HG02759 (cell line): ENCODE results near the gene MED27.
A peak's percentile ranks its signal among the peaks of the same experiment; 100 is the strongest.

Experiments used
- ATAC-seq: cut with Tn5 transposase; IDR thresholded peaks from one replicate; pipeline ENCODE4 v1.9.1; 2021; ENCODE audit warnings: mild to moderate bottlenecking, moderate library complexity; ENCODE audit not compliant: unreplicated experiment

Gene MED27

DNA sequence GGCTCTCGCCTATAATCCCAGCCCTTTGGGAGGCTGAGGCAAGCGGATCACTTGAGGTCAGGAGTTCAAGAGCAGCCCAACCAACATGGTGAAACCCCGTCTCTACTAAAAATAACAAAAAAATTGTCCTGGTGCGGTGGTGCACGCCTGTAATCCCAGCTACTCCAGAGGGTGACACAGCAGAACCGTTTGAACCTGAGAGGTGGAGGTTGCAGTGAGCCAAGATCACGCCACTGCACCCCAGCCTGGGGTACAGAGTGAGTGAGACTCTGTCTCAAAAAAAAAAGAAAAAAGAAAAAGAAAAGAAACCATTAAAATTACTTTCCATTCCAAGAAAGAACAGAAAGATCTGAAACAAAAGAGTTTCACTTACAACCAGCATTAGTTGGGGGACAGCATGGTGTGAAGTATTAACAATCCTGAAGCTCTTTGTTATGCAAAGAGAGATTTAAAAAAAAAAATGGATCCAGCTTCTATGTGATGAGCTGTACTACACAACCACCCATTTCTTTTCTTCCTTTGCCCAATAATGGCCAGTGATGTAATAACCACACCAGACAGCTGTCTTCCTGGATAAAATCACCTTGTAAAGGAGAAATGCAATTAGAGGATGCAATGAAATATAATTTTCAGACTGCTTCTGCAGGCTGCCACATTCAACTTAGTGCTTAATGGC, 76.9 kb downstream of the MED27 start:
- ATAC-seq: no peak

DNA sequence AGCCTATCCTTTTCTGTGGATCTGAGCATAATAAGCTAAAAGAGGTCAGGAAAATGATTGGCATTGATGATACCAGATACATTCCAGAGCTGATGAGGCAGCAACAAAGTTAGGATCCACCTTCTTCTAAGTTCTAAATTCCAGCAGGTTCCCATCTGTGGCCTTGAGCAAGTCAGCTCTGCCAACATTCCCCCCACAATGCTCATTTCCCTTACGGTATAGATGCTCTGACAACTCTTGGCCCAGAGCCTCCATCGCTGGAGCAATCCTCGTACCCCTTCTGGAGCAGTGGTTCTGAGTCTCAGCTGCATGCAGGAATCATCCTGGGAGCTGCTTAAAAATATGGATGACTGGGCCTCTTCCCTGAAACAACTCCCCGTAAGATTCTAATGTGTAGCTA, 78.1 kb downstream of the MED27 start:
- ATAC-seq: no peak

DNA sequence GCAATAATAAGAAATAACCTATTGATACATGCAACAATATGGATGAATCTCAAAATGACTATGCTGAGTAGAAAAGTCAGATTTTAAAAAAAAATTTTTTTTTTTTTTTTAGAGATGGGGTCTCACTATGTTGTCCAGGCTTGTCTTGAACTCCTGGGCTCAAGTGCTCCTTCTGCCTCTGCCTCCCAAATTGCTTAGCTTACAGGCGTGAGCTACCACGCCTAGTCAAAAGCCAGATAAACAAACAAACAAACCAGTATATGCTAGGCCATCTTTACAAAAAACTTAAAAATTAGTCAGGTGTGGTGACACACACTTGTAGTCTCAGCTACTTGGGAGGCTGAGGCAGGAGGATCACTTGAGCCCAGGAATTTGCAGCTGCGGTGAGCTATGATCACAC, 79.0 kb downstream of the MED27 start:
- no peak for ATAC-seq

DNA sequence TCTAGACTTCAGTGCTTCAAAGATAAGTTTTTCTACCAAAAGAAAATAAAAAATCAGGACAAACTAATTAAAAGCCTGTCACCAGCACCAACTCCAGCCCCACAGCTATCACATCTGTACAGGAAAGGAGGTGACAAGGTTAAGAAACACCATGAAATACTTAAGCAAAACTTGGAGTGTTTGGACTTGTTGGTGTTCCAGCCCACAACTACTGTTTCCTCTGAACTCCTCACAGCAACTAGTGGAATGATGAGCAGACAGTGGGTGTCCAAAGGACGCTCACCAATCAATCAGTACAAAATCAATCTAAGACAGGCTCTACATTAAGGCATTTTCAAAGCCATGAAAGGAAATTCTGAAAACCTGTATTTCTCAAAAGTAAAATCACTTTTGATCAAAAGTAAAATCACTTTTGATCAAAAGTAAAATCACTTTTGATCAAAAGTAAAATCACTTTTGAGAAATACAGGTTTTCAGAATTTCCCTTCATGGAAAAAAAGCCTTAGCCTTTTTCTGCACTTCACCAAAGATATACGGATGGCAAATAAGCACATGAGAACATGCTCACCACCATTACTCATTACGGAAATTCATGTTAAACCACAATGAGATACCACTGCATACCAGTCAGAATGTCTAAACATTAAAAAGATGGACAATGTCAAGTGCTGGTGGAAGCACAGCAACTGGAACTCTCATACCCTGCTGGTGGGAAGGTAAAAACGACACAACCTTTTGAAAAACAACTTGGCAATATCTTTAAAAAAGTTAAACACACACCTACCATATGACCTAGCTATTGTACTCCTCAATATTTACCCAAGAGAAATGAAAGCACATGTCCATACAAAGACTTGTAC, 79.7 kb downstream of the MED27 start:
- ATAC-seq: no peak

DNA sequence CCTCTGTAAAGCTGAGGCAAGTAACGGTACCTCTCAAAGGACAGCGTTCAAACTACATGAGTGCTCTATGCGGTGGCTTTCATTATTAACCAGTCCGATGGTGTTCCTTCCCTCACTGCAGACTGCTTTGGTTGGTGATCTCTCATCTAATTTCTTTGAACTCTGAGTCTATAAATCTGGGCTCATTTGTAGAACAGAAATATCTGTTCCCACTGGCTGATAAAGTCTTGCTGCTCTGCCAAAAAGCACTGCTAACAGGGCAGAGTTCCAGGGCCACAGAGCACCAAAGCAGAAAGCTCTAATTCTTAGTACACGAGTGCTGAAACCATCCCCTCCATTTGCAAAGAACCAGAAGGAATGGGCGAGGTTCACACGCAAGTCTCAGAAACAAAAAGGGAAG, 81.9 kb downstream of the MED27 start:
- ATAC-seq: no peak

DNA sequence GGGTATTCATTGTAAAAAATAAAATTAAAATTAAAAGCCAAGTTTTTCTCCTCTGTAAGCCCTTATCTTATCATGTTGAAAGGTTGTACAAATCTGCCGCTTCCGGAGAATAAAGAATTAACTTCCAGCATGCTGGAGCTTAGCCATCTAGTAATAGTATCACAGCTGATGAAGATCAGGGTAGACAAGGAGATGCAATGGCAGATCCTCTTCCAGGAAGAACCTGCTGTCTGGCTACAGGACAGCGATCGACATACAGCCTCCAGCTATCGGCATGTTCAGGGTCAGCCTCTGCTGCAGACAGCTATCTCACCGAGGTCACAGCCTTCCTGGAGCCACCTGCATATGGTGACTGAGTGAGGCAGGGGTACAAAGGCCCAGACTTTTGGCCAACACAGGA, 82.6 kb downstream of the MED27 start:
- no peak for ATAC-seq

DNA sequence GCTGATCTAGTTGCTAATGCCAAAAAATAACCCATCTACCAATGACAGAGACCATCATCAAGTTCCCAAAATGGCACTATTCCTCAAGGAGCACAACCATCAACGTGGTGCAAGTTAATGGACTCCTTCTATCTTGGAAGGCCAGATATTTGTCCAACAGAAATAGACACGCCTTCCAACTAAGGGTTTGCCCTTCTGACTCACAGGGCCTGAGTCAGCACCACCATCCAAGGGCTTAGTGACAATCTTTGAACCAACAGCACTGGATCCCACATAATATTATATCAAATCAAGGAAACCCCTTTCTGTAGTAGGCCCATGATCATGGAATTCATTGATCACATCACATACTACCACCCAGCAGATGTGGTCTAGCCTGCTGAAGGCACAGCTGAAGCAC, 84.3 kb downstream of the MED27 start:
- no peak for ATAC-seq

DNA sequence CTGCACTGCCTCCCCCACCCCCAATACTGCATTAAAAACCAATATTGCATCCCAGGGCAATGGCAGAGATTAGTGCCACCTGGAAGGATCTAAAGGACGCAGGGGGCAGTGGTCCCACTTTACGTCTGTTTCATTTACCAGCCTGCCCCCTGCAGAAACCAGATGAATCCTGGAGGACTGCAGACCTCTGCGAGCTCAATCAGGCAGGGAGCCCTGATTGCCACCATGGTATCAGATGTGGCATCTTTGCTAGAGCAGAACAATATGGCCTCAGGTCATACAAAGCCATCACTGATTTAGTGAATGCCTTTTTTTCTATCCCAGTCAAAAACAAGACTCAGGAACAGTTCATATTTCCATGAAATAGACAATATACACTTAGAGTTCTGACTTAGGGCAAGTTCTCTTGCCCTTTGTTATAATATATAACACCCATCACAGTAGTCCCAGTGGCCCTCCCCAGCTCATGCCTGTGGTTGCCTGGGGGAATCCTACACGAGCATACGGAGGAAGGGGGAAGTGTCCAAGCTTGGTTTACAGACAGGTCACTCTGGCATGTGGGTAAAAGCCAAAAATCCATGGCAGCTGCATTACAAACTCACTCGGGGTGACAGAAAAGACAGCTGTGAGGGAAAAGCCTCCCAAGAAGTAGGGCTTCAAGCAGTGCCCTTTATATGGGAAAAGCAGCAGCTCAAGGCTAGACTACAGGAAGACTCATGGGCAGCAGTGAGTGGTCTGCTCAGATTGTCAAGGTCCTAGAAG, 85.1 kb downstream of the MED27 start:
- ATAC-seq: no peak

DNA sequence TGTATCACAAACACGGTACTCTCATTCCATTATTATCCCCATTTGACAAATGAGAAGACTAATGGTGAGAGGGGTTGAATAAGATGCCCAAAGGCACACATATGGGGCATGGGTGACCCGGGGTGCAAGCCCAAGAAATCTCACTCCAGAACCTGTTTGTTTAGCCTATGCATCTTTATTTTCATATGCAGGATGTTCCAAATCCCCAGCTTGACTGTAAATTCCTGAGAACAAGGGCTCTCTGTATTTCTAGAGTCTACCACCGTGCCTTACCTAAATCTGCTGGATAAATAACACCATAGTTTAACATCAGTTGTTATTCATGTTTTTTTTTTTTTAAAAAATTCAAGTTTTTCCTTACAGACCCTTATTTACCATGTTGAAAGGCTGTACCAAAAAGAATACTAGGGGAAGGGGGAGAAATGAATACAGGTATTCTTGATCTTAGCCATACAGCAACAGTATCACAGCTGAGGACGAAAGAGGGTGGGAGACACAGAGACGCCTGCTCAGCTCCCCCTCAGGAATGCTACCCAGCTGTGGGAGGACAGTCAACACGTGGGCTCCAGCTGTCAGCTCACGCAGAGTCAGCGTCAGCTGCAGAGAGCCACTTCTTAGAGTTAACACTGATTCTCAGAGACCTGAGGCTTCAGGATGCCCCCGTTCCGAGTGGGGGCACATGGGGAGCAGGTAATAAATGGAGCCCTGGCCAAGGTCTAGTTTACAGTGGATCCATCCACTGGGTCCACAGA, 86.6 kb downstream of the MED27 start:
- ATAC-seq: no peak

DNA sequence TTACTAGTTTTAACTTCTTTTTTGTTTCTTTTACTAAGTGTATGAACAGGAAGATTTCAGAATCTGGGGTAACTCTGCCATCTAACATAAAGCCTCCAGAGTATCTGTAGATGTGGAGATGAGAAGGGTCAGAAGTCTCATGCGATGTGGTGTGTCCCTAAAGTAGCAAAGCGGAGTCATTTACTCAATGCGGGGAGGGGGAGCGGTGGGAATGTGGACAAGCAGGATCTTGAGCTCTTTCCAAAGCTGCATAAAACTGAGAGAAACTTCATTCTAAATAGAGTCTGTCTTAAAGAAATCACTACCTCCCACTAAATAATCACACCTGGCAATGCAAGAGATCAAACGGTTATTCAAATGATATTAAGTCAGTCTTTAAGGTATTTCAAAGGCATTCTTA, 92.4 kb downstream of the MED27 start:
- ATAC-seq: no peak

DNA sequence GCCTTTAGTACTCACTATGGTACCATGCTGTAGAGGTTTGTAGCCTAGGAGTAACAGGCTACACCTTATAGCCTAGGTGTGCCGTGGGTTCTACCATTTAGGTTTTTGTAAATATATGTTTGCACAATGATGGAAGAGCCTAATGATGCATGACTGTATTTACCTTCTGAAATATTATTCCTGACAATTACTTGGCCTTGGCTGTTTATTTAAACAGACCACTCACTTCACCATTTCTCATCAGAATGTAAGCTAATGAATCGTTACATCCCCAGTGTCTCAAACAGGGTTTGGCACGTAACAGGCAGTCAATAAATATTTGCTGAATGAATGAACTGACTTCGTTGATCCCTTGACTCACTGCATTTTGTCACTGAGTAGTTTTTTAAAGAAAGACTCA, 93.1 kb downstream of the MED27 start:
- ATAC-seq: no peak

DNA sequence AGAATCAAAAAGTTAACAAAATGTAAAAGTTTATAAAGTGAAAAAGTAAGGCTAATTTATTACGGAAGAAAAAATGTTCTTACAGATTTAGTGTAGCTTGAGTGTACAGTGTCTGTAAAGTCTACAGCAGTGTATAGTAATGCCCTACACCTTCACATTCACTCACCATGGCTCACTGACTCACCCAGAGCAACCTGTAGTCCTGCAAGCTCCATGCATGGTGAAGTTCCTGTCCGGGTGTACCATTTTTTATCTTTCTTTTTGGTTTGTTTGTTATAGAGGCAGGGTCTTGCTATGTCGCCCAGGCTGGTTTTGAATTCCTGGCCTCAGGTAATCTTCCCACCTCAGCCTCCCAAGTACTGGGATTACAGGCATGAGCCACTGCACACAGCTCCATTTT, 93.6 kb downstream of the MED27 start:
- no peak for ATAC-seq

DNA sequence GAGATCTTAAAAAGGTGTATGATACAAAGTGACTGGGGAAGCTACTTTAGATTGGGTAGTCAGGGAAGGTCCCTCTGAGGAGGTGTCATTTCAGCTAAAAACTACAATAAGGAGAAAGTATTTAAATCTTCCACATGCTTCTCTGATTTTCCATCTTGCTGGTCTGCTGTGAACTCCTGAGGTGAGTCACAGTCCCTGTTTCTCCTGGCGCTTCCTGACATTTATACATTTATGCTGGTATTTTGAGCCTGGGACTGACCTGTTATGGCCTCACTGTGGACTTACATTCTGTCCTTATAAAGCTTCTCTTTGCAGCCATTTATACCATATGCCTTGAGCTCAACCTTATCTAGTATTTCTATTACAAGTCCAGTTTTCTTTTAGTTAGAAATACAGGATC, 95.1 kb downstream of the MED27 start:
- ATAC-seq: no peak

DNA sequence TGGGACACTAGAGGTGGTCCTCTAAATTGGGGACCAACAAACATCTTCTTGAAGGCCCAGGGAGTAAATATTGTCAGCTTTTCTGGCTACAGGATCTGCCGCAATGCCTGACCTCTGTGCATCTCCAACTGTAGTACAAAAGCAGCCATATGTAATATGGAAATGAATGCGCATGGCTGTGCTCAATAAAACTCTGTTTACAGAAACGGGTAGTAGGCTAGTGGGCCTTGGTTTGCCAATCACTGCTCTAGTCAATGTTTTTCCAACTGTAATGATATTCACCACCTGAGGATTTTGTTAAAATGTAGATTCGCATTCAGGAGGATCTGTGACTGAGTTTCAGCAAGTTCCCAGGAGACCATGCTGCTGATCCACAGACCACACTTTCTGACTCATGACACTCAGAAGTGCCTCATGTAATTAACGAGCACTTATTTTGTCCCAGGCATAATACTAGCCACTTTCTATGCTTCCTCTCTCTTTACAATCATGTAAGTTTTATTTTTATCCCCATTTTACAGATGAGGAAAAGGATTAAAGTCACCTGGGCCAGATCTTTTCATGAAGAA, 96.9 kb downstream of the MED27 start:
- peak; percentile 60 for ATAC-seq

DNA sequence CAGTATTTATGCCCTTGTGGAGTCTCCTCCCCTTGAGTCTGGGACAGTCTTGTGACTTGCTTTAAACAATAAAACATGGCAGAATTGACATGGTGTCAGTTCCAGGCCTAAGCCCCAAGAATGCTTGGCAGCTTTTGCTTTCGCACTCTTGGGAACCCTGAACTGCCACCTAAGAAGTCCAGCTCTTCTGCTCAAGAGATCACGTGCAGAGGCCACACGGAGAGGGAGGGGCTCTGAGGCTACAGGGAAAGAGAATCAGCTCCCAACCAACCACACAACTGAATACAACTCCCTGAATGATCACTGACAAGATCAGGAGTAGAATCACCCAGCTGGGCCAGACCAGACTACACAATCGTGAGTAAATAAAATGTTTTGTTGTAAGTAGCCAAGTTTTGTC, 97.6 kb downstream of the MED27 start:
- ATAC-seq: no peak

DNA sequence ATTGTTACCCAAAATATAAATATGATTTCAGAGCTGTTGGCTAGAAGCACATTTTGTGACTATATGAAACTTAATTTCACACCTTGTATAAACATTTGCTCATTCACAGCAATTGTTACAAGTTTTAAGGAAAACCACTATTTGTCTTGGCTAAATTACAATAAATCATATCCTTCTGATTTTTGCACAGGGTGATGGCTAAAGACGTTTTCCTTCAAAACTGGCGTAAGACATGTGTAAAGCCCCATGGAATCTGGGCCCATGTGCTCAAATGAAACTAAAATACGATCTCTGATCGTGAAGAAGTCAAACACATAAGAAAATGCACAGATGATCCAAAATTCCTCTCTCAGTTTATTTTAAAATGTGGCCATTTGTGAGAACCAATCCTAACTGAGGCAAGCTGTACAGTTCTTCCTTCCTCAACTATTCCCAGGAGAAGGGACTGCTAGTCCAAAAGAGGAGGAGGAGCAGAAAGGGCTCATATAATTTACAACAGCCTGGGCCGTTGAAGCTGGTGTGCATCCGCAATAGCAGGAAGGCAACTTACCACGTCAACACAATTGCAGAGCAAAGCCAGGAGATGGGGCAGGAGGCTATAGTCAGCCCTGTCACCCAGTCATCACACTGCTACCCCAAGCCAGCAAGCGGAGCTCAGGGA, 98.4 kb downstream of the MED27 start:
- ATAC-seq: no peak

DNA sequence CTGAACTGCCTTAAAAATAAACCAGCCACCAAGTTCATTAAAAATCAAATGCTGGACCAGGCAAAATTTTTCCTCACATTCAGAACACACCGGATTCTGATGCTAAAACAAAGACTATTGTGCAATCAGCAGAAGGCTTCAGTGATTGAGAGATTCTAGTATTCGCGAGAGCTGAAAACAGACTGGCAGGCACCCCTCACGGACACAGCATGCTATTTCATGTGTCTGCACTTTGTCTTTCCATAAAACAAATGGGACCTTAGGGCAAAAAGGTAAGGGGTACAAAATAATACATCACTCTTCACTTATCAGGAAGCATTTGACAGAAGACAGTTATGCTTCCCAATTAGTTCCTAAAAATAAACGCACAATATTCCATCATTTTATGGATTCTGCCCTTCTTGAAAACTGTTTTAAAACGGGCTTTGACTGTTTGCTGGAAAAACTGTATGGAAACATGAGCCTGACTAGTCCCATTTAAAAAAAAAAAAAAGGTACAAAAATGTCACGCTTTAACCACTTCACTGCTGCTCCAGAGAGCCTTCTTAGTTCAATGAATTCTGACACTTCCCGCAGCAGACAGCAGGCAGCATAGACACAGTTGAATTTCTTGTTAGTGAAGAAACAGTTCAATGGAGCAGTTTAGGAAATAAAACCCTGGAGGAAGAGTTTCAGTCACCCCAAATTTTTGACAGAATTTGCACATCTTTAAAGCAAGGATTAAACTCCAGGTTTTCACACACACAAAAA, 99.2 kb downstream of the MED27 start:
- no peak for ATAC-seq

DNA sequence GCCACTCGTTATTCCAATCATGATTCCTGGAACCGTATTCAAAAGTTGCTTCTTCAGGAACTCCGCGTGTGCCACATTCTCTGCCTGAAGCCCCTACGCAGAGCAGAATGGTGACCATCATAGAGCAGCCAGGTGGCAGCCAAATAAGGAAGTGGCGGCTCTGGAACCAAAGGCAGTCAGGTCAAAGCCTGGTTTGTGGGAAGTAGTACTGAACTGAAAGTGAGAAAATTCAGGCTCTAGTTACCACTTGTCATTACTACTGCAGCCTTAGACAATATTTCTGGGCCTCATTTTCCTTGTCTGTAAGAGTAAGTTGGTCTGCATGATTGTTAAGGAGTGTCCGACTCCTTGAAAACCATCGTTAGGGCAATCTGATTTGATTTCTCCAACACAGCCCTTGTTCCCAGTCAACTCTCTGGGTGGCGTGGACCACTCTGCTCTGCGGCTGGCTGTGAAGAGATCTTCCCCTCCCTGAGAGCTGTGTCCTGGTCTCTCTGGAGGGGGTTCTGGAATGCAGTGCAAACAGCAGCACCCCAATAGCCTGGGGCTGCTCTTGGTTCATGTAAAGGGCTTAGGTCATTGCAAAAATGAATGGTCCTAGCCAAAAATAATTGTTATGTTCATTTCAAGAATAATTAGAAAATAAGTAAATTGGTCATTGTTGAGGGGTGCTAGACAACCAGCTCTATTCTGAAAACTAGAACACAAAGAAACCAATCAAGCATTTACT, 102.4 kb downstream of the MED27 start:
- ATAC-seq: no peak
